CD4-positive, alpha-beta T cell treated with Interleukin-4 for 4 hours (primary cell): ENCODE data around the gene ATP11B.

Experiments
- DNase-seq: peaks from one replicate; pipeline ENCODE4 v3.0.0-alpha.2; 2020

ATP11B gene

DNA sequence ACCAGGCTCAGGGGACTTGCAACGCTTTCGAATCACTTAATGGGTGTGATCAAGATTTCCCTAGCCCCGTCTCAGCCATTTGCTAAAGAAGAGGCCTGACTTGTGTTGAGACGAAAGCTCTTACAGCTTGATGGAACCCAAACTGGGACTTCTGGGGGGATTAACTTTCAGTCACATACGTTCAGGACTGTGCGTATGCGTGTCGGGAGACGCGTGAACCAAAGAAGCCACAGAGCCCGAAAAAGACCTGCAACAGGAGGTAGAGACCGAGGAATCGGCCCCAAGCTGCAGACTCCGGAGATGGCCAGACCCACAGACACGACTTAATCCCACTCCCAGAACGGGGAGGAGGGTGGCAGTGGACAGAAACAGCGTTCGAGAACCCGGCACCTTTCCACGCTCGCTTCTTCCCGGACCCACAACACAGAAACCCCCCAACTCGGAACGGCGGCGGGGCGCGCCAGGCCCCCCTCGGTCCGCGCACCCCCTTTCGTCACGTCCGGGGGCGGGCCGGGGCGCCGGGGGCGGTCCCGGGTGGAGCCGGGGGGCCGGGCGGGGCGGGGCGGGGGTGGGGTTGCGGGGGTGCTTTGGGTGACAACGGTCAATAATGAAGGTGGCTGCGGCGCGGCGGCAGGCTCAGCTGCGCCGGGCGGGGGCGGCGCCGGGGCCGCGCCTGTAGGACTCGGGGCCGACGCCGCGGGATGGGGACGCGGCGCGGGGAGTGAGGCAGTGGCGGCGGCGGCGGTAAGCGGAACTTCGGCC lies at the start of gene ATP11B:
ATP11B (plus strand) TSS at position 604 of the 762 bp plus-strand sequence. CDS start 256 bp downstream, outside the sequence.
- peak; percentile 73 for DNase-seq

DNA sequence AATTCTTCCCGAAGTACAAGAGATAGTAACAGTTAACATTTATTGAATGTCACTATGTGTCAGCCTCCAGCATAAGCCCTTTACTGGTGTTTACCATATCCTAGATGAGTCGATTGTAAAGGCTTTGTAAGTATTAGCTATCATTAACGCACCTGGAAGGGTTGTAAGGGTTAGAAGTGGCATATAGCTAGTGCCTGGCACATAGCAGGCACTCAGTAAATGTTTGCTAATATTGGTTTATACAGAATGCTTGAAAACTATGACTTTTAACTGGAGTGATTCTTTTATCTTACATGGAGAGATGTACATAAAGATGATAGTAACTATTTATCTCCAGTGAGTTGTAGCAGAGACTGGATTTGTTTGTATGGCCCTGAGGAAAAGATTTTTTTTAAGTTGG lies 46.3 kb upstream of the ATP11B start:
- no peak for DNase-seq

DNA sequence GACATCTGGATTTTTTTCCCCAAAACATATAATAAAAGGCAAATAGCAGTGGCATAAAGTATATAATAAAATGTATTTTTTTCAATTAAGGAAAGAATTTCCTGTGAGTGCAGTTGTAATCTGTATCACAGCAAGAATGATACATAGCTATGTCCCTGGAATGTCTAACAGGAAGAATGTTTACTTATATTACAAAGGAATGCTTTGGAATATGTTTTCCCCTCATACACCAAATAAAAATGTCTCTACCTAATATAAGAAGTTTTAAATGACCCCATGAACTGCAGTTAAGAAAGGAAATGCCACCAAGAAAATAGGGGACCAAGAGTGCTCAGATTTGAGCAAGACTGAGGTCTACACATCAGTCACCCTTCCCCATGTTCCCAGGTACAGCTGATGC lies 38.0 kb upstream of the ATP11B start:
- DNase-seq: no peak

DNA sequence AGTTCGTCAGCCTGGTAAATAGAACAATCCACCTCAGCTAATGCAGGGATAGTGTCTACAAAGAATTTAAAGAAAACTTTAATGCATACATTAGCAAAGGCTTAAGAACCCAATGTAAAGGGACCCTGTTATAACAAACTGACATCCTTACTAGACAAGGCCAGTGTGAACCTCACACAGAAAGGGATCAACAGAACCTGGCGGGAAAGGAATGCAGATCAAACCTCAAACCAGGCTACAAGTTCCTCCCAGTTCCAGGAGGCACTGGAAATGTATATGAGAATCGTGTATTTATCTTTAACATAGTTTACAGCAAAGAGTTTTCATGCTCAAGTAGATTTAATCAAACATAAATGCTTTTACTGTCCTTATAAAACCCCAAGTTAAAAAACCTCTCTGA lies 37.6 kb upstream of the ATP11B start:
- no peak for DNase-seq

DNA sequence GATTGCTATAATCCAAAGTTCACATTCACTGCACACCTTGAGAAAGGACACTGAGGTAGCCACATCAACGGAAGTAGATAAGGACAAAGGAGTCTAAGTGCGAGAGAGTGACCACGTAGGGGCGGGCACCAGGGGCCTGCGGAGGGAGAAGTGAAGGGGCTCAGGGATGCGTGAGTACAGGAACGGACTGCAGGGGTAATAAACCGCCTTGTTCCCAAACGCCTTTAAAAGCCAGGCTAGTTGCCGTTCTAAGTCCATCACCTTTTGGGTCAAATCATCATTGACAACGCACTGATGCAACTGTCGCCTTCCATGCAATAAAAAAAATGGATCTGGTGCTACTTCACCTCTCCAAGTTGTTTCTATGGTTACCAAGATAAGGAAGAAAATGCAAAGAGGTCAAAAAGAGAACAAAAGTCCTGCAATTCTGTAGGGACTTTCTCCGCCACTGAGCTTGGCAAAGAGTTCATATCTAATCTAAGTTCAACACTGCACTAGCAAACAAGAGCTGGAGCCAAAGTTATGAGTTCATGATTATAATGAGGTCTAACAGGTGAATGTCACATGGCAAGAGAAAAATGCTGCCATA lies 32.6 kb upstream of the ATP11B start:
- DNase-seq: no peak

DNA sequence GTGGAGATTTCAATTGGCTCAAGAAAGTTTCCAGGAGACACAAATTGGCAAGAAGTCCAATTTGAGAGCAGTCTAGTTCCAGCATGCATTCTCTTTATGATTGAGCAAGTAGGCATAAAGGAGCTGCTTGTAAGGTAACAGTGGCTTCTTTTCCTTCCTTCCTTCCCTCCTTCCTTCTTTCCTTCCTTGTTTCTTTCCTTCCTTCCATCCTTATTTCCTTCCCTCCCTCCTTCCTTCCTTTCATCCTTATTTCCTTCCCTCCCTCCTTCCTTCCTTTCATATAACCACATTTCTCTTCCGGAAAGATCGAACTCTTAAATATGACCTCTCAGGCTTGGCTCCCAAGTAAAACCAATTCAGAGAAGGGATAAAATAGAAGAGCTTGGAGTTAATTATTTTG lies 29.4 kb upstream of the ATP11B start:
- DNase-seq: no peak

DNA sequence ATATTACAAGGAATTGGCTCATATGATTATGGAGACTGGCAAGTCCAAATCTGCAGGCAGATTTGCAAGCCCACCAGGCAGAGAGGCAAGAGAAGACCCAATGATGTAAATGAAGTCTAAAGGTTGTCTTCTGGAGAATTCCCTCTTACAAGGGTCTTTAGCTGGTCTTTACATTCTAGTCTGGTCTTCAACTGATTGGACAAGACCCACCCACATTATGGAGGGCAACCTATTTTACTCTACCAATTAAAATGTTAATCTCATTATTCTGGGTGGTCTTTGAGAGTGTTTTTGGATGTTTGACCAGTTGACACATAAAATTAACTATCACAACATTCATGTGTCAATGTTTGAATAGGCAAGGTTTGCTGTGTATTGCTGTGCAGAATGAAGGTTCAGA lies 28.0 kb upstream of the ATP11B start:
- DNase-seq: no peak

DNA sequence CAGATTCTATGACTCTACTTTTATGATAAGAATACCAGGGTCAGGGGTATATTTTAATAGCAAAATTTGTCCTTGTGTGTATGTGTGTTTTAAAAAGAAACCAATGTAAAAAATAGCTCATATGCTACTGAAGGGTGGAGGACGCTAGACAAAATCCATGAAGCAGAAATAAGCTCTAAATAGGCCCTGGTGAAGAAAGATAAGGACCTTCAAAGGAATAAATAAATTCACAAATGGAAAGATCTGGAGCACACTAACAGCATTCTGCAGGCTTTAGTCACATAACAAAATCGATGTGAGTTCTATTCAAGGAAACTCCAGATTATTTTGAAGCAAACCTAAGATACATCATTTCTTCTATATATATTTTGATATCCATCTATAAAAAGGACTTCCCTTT lies 27.2 kb upstream of the ATP11B start:
- DNase-seq: no peak

DNA sequence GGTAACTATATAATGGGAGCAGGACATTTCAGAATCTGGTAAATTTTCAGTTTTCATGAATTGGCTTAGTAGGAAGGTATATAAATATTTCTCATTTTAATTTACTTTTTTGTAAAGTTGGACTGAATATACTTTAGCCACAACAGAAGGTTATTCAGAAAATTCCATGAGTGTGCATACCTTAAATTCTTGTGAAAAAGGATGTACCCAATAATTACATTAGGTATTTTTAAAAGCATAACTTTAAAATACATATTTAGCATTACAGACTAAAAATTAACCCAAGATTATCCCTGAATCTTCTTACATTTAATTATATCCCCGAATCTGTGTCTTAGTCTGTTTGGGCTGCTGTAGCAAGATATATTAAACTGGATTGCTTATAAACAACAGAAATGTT lies 24.9 kb upstream of the ATP11B start:
- DNase-seq: no peak

DNA sequence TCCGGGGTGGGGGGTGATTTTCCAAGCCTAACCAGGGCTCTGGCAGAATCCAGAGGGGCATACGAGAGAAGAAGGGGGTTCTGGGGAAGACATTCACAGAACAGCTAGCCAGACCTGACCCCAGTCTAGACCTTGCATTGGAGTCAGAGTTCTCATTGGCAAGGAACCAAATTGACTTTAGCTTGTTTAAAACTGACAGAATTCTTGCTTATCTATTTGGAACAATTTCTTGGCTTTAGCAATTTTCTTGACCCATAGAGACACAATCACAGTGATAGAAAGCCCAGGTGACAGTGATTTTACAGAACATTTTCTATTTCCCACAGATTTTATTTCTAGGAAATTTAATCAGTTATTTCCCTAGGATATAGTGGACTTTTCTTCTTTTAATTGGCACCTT lies 23.6 kb upstream of the ATP11B start:
- DNase-seq: no peak

DNA sequence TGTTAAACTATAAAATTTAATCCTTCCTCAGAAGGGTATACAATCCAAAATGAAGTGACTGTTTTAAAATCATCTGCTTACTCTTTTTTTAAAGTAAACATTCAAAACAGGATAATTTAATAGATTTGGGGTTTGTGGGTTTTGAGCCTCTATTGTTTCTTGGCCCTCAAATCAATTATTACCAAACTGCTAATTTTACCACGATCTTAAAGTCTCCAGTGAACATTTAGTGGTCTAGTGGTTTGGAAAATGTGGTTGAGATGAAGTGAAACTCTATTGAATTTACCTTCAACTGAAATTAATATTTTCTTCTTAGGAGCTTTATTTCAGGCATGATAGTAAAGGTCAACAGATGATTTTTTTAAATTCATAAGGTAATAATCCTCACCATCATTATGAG lies 11.2 kb upstream of the ATP11B start:
- DNase-seq: no peak

DNA sequence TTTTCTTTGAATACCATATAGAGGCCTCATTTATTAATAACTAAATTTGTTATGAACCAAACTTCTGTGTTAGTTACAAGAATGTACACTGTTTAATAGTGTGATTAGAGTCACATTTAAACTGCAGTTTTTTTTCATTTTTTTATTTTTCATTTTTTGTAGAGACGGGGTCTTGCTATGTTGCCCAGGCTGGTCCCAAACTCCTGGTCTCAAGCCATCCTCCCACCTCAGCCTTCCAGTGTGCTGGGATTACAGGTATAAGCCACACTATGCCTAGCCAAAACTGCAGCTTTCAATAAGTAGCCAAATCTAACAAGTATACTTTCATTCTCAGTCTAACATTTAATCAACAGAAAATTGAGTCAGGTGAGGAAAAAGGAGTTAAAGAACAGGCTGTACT lies 10.2 kb upstream of the ATP11B start:
- DNase-seq: no peak

DNA sequence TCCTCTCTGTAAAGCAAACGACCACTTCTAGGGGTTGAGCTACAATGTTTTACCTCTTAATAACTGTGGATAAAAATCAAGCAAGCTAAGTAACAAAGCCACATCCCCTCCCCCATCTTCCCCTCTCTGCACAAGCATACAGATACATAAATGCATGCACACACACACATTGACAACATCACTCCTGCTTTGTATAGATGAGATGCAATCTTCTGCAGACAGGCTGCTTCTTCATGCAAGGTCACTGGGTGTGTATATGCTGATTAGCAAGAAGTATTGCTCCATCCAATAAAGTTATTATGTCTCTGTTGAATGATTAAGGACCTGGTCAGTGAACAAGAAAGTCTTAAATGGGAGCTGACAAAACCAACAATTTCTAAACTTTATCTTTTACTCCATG lies 8.8 kb upstream of the ATP11B start:
- DNase-seq: no peak

DNA sequence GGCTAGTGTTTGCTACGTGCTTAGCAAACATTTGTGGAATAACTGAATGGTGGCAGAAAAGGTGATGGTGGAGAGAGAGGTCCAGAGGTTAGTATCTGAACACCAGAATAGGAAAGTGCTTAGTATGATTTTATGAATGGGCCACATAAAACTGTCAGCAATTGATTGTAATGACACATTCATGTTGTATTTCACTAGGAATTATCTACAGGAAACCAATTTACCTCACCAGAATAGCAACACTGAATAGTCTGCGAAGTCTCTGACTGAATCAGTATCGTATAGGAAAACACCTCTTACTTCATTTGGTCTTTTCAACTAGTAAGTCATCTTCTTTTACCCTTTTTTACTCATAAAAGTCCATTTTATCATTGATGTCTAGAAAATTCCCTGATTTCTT lies 8.2 kb upstream of the ATP11B start:
- no peak for DNase-seq

DNA sequence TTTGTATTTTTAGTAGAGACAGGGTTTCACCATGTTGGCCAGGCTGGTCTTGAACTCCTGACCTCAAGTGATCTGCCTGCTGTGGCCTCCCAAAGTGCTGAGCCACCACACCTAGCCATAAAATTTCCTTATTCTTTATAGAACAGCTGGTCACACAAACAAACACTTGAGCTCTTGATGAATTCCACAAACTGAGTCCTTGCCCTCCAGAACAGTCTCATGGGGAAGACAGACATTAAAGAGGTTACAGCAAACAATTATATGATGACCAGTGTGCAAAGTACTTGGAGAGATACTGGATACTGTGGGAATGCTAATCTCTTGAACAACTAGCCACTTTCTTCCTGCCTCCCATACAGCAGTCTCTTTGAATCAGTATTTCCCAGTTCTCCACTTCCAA lies 7.5 kb upstream of the ATP11B start:
- no peak for DNase-seq

DNA sequence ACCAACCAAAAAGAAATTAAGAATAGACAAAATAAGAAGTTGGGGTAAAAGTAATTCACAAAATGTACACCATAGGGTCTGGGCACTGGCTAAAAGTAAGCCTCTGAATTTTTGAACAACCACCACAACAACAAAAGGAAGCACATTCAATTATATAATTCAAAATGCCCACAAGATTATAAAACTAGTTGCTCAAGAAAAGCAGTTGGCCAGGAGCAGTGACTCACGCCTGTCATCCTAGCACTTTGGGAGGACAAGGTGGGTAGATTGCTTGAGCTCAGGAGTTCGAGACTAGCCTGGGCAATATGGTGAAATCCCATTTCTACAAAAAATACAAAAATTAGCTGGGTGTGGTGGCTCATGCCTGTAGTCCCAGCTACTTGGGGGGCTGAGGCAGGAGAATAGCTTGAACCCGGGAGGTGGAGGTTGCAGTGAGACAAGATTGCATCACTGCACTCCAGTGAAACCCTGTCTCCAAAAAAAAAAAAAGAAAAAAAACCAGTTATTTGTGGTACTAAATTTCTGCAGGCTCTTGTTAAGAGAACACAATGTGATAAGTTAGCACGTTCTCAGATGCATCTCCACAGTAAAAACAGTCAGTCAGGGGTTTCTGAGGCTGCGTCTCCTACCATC lies 6.6 kb upstream of the ATP11B start:
- DNase-seq: no peak

DNA sequence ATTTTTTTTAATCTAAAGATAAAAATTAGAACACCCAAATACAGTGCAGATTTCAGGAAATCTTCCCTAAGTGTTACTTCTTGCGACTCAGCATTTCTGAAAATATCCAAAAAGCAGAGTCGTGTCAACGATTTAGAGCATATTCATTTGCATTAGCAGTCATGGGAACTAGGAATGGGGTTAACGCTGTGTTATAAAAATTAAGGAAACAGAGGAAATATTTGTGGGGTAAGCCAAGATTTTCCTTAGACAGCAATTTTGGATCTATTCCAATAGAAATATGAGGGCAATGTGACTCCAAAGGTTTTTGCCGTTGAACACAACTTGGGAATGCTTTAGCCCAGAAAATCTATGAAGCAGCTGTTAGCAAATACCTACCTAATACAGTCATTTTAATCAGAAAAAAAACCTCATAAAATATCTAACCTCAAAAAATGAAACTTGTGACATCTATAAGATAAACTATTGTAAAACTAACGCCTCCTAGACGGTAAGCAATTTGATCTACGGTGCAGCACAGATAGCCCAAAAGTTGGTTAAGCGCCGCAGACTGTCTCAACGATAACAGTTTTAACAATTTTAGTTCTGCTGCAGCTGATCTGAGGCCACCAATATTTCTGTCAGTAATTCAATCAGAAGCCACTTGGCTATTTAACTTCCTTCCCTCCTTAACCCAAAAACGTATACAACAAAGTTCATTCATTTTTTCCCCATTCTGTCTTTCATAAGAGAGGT lies 5.8 kb upstream of the ATP11B start:
- no peak for DNase-seq

DNA sequence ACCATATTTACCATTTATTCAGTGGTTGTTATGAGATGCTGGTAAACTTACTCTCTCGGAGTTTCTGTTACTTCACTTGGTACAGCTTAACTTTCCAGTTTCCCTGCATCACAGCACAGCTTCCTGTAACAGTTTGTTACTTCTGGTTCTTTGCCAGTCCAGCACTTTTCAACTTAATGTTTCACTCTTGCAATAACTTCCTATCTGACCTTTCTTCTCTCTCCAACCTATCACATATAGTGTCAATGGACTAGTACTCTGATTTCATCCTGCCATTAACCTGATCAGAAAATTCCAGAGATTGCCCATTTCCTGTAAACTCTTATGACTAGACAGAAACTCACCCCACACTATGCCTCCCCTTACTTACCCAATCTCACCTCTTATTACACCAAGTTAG lies 3.9 kb upstream of the ATP11B start:
- DNase-seq: no peak

DNA sequence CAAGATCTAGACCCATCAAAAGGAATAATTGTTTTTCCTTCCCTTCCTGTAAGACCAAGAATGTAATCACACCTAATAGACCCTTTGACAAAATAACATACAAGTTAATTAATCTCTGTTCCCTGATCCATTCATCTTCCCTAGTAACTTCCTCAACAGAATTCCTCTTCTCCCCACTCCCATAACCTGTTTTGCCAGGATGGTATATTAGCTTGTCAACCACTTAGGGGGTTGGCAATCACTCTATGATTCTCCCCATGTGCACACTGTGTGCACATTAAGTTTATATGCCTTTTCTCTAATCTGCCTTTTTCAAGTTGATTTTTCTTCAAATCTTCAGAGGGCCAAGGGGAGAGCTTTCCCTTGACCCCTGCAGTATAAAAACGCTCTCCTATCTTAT lies 2.7 kb upstream of the ATP11B start:
- DNase-seq: no peak

DNA sequence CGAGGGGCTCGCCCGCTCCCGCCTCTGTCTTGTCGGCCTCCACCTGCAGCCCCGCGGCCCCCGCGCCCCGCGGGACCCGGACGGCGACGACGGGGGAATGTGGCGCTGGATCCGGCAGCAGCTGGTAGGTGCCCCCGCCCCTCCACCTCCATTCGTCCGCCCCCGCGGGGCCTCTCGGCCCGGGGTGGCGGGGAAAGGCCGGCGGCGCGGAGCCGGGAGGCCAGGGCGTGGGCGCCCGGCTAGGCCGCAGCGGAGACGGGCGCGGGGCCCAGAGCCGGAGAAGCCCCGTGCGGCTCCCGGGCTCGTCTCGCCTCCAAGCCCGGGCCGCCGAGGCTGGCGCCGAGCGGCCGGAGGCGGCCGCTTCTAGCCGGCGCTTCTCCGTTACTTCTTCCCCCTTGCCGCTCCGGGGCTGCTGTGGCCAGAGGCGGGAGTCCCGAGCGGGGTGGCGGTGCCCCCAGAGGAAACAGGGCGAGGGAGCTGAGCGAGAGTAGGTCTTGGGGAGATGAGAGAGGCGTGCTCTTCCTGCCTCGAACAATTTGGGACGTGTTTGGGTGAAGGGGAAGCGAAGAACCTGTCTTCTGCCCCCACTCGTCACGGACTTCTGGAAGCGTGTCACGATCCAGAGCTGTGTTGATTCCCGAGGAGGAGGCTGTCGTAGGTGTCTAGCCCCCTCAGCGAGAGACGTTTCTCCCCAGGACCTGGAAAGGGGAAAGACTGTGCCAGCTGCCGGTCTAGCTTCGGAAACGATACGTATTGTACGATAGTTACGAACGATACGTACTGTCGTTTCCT lies 555 bp downstream of the ATP11B start:
- peak; percentile 41 for DNase-seq

DNA sequence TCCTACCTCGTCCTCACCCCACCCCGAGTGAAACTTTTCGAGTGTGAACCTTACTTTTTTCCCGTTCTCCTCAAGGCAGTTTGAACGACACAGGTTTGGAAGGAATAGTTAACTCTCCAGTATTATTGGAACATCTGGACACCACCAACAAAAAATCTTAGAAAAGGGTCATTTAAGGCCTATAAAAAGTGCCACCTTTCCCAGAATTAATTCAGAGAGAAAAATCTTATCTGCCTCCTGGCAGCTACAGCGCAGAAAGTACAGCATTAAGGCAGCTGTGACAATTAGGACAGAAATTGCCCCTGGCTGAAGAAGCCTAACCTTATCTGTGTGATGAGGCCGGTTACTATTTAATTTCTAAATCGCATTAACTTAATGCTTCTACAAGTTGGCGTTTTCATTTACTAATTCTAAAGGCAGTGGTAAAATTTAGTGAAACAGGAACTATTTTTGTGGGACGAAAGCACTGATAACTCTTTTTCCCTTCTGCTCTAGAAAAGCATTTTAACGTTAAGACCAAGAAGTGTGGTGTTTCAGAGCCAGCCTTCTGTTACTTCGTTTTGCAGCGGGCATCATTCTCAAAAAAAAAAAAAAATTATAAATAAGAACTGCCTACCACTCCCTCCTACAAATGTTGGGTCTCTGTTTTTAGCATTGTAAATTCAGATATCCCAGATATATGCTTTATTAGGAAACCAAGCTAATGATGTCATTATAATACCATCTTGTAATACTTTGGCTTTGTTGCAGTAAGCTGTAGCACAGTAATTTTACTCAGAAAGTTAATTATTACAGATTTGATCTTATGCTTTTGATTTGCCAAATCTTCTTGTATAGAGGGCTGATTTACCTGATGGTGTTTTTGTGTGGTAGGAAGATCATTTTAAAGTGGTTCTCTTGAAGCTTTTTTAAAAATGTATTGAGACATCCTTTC lies 1.4 kb downstream of the ATP11B start:
- DNase-seq: no peak

DNA sequence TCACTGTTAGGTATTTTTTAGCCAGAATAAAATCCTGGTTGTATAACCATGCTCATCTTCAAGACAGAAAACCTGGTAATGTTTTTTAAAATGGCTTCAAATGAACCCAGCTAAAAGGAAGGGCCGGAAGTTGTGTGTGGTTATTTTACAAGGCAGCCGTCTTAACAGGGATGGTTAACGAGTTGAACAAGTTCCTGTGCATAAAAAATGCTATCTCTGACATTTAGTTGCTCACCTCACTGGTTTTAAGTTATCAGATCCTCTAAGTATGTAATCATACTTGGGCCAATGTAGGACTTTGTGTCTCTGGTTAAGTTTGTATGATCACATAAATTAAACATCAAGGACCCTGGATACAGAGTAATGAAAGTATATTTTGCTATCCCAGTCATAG lies 2.1 kb downstream of the ATP11B start:
- peak; percentile 74 for DNase-seq
